Measurements from ENCODE around the gene GNAS.
A peak's percentile ranks its signal among the peaks of the same experiment; 100 is the strongest.

The GNAS gene

DNA sequence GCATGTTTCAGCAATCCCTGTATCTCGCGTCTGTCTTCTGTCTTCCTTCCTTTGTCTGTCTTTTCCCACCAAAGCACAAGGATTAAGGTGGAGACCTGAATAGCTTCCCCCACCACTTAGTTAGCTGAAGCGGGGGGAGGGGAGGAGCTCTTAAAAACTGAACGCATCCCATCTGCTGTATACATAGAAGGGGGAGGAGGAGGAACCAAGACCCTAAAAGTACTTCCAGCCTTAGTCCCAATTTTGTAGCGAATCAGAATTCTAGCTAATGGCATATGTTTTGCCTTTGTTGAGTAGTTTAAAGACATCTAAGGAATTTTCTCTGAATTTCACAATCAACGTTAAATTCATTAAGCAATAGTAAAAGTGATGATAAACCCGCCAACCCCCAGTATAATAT, 47.9 kb downstream of the GNAS start:
- no peak for DNase-seq

DNA sequence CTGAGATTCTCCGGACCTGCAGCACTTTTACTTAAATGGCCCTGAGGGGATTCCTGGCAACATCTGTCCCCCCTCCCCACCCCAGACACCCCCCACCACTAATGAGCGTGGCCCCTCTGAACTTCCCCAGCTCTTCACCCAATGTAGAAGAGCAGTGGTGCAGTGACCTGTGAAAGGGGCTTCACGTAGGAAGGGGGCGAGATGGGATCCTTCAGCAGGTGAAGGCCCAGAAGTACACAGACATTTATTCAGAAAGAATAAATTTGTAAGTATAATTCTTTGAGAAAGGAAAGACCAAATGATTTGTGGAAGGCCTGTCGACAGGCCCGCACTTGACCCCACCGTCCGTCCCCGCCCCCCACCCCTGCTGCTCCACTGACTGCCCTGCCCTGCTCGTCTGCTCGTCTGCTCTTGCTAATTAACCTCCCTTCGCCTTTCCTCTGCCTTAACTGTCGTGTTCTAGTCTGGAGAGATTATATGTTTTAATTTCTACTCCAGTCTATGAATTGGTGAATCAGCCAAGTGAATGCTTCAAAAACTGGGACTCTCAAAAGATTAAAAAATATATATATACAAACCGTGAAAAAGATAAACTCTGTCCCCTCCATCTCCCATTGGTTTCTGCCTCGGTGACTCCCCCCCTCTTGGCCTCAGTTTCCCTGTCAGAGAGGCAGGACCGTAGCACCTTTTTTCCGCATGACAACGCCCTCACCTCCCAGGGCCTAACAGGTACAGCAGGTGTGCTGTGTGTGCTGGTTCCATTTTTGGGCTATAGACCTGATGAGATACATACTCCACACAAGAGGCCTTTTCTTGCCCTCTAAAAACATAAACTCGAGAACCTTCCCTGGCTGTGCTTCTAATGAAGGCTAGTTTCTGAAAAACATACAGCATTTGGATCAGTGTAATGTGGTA, 49.2 kb downstream of the GNAS start:
- no peak for DNase-seq

DNA sequence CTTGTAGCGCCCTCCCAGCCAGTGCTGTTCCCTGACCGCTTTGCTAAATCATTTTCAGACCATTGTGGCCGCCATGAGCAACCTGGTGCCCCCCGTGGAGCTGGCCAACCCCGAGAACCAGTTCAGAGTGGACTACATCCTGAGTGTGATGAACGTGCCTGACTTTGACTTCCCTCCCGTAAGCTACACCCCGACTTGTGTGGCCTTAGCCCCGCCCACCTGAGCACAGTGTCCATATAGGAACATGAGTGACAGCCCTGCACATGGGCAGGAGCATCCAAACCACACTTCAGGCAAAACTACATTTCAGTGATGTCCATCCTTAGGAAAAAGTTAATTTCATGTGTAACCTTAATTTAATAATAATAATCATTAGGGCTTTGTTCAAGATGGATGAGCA, 51.1 kb downstream of the GNAS start:
- no peak for DNase-seq

DNA sequence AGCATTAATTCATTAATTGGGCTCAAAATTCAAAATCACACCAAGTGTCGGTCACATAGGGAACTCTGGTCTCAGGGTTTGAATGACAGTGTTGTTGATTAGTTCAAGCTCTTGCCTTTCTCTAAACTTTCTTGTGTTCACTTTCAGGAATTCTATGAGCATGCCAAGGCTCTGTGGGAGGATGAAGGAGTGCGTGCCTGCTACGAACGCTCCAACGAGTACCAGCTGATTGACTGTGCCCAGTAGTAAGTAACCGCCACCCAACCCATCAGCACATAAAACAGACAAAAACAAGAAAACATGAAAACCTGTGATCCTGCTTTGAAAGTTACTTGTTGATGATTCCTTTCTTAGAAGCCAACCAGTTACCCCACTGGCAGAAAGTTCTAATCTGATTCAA, 52.7 kb downstream of the GNAS start:
- DNase-seq: no peak

DNA sequence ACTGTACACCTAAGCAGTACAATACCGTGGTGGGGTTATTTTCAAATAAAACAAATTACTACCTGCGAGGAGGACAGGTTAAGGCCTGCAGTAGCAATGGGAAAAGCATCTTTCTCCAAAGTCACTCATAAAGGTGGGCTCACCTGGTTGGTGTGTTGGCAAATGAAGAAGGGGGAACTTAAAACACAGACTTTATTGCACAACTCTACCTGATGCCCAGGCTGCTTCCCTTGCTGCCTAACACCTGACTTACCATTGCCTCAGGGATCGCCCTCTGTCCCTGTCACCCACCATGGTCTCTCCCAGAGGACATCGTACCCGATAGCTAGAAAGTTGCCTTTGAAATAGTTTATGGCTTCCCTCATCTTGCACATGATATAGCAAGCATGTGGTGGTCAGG, 53.6 kb downstream of the GNAS start:
- DNase-seq: no peak

DNA sequence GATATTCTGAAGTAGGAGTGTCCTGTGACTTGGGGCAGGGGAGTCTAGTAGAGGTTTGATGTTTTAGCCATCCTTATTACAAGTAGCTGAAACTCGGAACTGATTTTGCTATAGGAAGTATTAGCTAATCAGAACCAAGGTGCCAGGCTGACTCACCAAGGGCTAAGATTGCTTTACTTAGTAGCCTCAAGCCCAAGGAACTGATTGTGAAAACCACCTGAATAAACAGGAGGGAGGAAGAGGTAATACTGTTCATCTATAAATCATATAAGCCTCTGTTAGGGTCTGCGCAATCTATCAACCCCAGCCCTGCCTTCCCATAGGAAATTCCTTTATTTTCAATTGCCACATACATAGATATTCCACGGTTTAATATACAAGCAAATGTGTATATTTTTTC, 54.4 kb downstream of the GNAS start:
- no peak for DNase-seq

DNA sequence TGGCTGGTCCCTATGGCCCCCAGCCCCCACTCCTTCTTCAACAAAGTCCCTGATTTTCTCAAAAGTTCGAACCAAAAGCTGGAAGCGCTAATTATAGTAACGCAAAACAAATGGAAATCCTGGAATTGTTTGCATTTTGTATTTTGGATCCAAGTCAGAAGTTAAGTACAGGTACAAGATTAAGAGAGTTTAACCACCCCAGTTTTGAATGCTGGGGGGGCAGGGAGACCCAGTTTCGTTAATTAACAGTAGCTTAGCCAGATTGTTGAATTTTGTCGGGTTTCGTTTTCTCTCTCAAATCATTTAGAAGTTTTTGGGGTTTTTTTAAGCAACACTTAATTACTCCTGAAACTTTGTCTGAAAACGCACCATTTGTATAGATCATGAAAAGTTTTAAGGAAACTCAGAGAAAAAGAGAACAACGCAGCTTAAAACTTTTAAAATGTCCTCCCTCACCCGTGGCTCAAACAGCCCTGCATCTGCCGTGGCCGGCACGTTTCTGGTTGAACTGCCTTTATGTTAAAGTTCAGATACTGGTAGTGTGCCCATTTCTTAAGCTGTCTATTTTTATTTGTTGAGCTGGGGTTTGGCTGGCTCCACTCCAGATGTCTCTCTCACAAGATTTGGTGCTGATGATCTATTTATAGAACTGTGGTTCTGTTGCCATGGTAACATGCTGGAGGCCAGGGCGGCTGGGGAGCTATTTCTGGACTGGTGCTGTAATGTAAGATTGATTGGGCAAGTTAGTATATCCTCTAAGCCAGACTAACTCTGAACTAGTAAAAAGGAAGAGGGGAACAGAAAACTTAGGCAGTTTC, 55.0 kb downstream of the GNAS start:
- DNase-seq: peak; percentile 95 to 98

DNA sequence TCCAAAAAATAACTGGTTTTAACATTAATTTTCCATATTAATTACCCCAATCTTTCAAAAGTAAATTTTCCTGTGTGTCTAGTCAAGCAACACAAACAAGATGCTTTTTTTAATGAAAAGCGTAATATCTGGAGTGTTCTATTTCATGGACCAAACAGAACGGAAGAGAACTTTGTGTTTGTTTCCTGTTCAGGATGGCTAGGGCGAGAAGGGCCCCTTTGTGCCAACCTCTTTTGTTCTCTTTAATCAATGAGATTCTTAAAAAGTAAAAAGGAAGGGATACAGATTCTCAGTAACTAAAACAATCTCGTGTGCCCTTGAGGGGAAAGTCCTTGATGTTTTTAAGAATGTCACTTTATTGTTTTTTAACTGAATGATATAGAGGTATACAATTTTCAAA, 55.7 kb downstream of the GNAS start:
- no peak for DNase-seq

DNA sequence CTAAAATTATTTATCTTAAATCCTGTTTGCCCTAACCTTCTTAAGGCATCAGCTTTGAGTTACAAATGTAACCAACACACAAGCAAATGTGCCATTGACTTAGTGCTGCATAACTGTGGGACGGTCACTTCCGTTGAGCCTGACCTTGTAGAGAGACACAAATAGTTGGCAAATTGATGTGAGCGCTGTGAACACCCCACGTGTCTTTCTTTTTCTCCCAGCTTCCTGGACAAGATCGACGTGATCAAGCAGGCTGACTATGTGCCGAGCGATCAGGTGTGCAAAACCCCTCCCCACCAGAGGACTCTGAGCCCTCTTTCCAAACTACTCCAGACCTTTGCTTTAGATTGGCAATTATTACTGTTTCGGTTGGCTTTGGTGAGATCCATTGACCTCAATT, 56.4 kb downstream of the GNAS start:
- no peak for DNase-seq

DNA sequence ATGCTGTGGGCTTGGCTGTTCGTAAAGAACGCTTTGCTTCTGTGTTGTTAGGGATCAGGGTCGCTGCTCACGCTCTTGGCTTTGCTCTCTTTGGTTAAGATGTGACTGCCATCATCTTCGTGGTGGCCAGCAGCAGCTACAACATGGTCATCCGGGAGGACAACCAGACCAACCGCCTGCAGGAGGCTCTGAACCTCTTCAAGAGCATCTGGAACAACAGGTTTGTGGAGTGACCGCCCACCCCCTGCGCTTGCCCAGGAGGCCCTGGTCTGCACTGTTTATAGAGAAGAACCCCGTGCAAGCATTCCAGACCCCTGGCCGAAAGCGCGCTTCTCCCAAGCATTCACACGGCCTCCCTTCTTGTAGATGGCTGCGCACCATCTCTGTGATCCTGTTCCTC, 57.1 kb downstream of the GNAS start:
- DNase-seq: no peak

DNA sequence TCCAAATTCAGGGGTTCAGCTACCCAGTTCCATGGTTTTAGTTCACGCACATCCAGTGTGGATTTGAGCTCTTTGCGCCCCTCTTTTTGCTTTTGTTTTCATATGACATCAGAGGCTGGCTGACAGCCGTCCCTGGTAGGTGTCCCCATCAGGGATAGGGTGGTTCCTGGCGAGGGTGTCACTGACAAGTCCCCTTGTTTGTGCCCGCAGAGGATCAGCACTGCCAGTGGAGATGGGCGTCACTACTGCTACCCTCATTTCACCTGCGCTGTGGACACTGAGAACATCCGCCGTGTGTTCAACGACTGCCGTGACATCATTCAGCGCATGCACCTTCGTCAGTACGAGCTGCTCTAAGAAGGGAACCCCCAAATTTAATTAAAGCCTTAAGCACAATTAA, 58.0 kb downstream of the GNAS start:
- no peak for DNase-seq

DNA sequence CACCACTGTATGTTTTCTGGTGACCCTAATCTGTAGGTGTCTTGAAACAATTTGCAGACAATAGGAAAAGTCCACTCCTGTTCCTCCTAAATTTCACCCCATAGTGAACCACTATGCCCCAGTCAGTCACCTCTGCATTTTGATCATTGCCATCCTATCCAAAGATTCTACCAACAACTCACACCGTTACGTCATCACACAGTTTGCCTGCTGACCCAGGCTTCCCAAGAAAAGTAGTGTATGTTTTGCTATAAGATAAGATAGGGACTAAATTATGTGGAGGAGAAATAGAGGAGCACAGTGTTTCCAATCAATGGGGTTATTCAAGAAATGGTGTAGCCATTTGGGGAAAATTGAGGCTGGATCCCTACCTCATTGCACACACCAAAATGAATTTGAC, 58.8 kb downstream of the GNAS start:
- DNase-seq: no peak

DNA sequence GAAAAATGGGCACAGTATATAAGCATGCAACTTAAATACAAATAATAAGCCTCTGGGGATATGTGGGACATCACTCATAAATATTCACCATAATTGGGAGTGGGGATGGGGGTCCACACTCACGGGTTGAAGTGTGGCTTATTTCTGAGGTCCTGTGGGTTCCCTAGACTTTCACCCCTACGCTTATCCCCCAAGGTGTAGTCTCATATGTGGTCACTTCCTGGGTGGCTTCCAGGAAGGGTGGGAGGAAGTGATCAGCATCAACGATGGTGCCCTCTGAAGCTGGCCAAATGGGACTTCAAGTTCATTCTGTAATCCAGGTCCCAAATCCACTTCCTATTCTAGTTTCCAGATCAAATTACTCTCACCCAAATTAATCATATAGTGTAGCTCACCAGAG, 59.5 kb downstream of the GNAS start:
- DNase-seq: no peak

DNA sequence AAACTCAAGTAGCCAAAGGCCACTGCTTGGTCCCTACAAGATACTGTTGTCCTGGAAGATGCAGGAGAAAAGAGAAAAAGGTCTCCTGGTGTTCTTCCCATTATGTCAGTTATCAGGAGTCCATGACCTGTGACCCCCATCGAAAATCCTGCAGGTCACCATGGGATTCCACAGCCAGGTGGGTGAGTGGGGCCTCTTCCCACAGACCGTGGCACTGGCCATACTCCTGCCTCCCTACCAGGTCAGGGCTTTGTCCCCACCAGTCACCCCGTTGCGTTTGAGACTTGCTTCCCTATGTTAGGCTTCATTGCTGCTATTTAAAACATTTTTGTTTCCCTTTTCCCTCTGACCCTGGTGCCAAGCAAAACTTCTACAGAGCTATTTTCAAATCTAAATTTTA, 60.6 kb downstream of the GNAS start:
- no peak for DNase-seq

DNA sequence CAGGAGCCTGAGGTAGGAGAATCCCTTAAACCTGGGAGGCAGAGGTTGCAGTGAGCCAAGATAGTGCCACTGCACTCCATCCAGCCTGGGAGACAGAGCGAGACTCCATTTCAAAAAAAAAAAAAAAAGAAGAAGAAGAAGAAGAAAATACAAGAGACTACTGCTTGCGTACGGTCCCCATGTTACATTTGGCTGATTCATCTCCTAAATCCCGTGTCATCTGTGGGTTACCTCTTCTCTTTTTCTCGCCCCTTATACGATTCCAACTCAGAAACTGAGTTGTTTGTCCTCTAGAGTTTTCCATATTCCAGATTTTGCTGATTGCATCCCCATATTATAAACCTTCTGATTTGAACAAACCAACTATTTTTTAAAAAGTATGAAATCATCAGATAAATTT, 66.1 kb downstream of the GNAS start:
- DNase-seq: no peak

DNA sequence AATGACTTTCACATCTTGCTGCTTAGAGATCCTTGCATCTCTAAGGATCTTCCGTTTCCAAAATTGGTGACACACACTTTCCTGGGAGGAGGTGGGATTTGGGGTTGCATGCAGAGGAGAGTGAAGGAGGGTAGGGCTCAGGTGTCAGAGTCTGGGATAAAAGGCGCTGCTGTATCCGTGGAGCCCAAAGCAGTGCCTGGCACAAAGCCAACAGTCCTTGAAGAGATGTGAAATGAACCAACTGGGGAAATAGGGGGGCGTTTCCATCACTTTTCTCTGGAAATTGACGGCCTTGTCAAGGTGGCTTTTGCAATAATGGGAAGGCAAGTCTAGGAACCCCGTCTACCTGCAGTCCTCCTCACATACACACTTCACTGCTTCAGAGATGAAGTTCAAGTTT, 69.0 kb downstream of the GNAS start:
- peak in 1 of 2 experiments; percentile 9 for DNase-seq

DNA sequence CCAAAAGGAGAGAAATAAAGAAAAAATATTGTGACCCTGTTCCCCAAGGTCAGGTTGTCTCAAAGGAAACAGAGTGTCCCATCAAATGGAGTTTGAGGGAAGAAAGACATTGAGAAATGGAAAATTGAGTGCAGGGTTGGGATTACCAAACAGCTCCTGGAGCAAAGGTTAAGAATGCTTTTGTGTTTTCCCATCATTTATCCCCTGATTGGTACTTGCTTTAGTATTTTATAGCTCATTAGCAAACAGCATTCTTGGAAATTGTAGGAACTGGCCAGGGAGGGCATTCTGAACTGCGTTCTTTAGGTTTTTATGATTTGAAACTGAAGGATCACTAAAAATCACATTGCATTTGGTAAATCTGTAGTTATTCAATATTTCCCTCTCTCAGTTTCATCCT, 69.5 kb downstream of the GNAS start:
- DNase-seq: no peak

DNA sequence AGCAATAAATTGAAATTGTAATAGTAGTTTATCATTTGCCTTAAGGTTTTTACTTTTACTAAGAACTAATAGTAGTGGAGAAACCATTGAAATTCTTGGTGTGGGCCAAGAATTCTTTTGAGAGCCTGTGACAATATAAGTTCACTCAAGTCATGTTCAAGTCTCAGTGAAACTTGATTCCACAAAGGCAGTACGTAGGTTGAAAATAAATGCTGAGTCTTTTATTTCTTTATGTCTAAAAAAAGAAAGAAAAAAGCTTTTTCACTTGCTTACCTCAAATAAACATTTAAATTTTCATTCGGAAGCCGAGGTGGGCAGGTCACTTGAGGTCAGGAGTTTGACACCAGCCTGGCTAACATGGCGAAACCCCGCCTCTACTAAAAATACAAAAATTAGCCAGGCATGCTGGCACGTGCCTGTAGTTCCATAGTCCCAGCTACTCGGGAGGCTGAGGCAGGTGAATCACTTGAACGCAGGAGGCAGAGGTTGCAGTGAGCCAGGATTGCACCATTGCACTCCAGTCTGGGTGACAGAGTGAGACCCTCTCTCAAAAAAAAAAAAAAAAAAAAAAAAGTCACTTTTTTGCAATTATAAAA, 70.7 kb downstream of the GNAS start:
- DNase-seq: no peak

DNA sequence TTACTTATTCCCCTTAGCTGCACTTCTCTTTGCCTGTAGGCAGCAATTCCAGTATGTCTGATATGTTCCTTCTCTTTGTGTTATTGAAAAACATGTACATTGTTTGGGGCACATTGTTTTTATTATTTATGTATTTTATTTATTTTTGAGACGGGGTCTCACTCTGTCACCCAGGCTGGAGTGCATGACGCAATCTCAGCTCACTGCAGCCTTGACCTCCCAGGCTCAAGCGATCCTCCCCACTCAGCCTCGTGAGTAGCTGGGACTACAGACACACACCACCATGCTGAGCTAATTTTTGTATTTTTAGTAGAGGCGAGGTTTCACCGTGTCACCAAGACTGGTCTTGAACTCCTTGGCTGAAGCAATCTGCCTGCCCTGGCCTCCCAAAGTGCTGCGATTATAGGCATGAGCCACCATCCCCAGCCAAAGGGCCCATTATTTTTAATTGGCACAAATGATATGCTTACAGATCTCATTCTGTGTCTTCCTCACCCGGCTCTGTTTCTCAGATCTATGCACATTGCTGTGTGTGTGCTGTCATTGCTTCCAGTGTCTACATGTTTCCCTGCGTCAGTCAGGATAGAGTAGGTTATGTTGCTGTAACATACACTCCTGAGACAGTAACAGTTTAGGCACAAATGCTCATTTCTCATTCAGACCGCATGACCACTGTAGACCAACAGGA, 74.4 kb downstream of the GNAS start:
- no peak for DNase-seq

DNA sequence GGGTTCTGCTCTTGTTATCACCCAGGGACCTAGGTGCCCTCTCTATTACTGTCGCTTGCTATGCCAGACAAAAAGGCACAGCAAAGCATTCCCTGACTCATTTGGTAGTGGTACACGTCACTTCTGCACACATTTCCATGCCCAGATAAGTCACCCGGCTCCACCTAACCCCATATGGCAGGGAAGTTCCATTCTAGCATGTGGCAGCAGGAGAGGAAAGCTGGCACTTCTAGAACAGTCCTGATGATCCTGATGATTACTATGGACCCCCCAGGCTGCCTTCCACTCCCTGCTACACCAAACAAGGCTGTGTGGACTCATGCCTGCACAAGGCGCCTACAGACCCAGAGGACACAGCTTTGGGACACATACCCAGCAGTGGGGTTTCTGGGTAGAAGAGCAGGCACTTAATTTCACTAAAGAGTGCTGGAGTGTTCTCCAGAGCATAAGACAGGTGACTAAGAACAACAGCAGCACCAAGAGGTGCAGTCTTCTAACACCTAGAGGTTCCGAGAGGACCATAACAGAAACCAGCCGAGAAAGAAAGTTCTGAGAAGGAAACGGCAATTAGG, 75.1 kb downstream of the GNAS start:
- DNase-seq: no peak

DNA sequence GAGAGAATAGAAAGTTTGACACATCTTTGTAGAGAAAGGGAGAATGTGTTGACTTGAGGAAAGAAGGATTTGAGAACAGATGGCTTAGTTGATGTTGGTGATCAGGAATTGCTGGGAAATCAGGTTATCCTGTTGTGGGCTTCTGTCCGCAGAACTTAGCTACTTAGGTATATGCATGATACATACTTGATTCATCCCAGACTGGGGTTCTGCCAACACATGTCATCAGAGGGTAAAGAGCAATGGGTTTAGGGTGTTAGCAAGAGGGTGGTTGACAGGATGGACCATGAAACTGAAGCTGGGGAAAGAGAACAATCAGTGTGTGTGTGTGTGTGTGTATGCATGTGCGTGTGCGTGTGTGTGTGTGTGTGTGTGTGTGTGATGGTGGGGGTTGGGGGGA, 78.0 kb downstream of the GNAS start:
- no peak for DNase-seq

DNA sequence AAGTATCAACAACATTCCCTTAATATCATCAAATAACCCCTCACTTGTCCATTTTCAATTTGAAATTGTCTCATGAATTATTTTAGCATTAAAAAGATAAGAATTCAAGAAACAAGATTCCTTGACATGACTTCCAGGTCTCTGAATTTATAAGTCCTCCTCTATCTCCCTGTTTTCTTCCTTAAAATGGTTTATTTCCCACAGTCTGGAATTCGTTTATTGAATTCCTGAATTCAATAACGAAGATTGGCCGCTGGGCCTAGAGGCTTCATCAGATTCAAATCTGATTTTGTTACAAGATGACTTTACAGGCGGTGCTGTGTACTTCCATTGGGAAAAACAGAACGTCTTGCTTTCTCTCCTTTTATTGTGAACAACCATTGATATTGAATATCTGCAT, 79.7 kb downstream of the GNAS start:
- no peak for DNase-seq

DNA sequence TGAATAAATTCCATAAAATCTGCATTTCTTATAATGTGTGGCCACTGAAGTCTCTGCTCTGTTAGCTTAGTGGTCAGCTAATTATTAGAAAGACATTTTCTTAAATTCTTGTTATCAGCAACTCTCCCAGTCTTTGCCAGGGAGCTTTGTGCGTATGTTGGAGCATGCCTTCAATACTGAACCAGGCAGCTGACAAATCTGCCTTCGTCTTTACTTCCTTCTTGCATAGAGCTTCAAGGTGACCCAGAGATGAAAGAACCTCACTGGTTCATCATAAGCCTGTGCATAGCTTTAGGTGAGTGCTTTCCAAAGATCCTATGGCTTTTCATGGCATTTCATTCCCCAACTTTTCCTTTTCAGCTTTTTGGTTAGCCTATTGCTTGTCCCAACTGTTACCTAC, 85.6 kb downstream of the GNAS start:
- no peak for DNase-seq
